ENCODE results near the gene SLC66A3. TPM values are rescaled to one million over a fixed set of nuclear protein-coding genes. Genes with fewer than 3 reads are reported as not detected.
A peak's percentile ranks its signal among the peaks of the same experiment; 100 is the strongest.

SLC66A3 gene
- total RNA-seq = 10 to 100 TPM in 1 of 2 donors, 1 to 10 TPM in 1; 8.4 to 11.9 TPM

- peak; percentile 85 for ATAC-seq (replicated peaks)
- peaks cover 5% of the 10 kb centered on the region for H3K4me1 Mint-ChIP-seq
- H3K36me3 Mint-ChIP-seq (ENCODE audit: low read depth) = no peaks in the 10 kb centered on the region
- no peaks in the 10 kb centered on the region for H3K27me3 Mint-ChIP-seq
- peak within 1 kb of the TSS; percentile 84 for H3K27ac Mint-ChIP-seq
- H3K9me3 Mint-ChIP-seq = no peaks in the 10 kb centered on the region
- H3K4me3 Mint-ChIP-seq = peak within 1 kb of the TSS; percentile 93
Observed at GRCh38 chr2:11155381-11156035, at the start of gene SLC66A3. SLC66A3 (plus strand) TSS chr2:11155467; CDS start chr2:11155547, 80 bp downstream.

- Mint-ChIP-seq H3K27ac (no peak overlapping the region), H3K4me1 (peaks cover 18% of the 10 kb centered on the region), H3K9me3 (peaks cover 5% of the 10 kb centered on the region), H3K27me3 (no peaks in the 10 kb centered on the region), H3K4me3 (no peak overlapping the region), H3K36me3 (ENCODE audit: low read depth) (no peaks in the 10 kb centered on the region)
- ATAC-seq (replicated peaks) = no peak
Observed at GRCh38 chr2:11109002-11109401, 46.3 kb upstream of the SLC66A3 start.

GRCh38 chr2:11112870-11113428 lies 42.3 kb upstream of the SLC66A3 start:
- ATAC-seq (replicated peaks) = no peak
- no peaks in the 10 kb centered on the region for H3K36me3 Mint-ChIP-seq (ENCODE audit: low read depth)
- no peak overlapping the region for H3K4me3 Mint-ChIP-seq
- peaks cover 5% of the 10 kb centered on the region for H3K9me3 Mint-ChIP-seq
- no peaks in the 10 kb centered on the region for H3K27me3 Mint-ChIP-seq
- H3K27ac Mint-ChIP-seq = no peak overlapping the region
- H3K4me1 Mint-ChIP-seq = peaks cover 4% of the 10 kb centered on the region

- H3K4me1 Mint-ChIP-seq = no peaks in the 10 kb centered on the region
- H3K27ac Mint-ChIP-seq = no peak overlapping the region
- ATAC-seq (replicated peaks) = no peak
- no peaks in the 10 kb centered on the region for H3K36me3 Mint-ChIP-seq (ENCODE audit: low read depth)
- no peak overlapping the region for H3K4me3 Mint-ChIP-seq
- H3K27me3 Mint-ChIP-seq = no peaks in the 10 kb centered on the region
- H3K9me3 Mint-ChIP-seq = peaks cover under 1% of the 10 kb centered on the region
Observed at GRCh38 chr2:11117776-11118175, 37.5 kb upstream of the SLC66A3 start.

- no peak overlapping the region for H3K27ac Mint-ChIP-seq
- ATAC-seq (replicated peaks) = no peak
- no peaks in the 10 kb centered on the region for H3K36me3 Mint-ChIP-seq (ENCODE audit: low read depth)
- H3K27me3 Mint-ChIP-seq = no peaks in the 10 kb centered on the region
- H3K4me3 Mint-ChIP-seq = no peak overlapping the region
- no peaks in the 10 kb centered on the region for H3K4me1 Mint-ChIP-seq
- H3K9me3 Mint-ChIP-seq = no peaks in the 10 kb centered on the region
Observed at GRCh38 chr2:11118761-11119160, 36.5 kb upstream of the SLC66A3 start.

- Mint-ChIP-seq H3K27me3 (no peaks in the 10 kb centered on the region), H3K4me3 (no peak overlapping the region)
- ATAC-seq (replicated peaks) = peak; percentile 62
Observed at GRCh38 chr2:11121099-11121822, 34.0 kb upstream of the SLC66A3 start.

GRCh38 chr2:11121823-11122155 lies 33.5 kb upstream of the SLC66A3 start:
- Mint-ChIP-seq H3K4me3 (no peak overlapping the region), H3K27ac (no peak overlapping the region), H3K36me3 (ENCODE audit: low read depth) (no peaks in the 10 kb centered on the region), H3K4me1 (no peaks in the 10 kb centered on the region), H3K9me3 (no peaks in the 10 kb centered on the region), H3K27me3 (no peaks in the 10 kb centered on the region)
- ATAC-seq (replicated peaks) = no peak

More at GRCh38 chr2:11121099-11121822, 34.0 kb upstream of the SLC66A3 start:
- Mint-ChIP-seq H3K4me1 (no peaks in the 10 kb centered on the region), H3K36me3 (ENCODE audit: low read depth) (no peaks in the 10 kb centered on the region), H3K9me3 (no peaks in the 10 kb centered on the region), H3K27ac (no peak overlapping the region)

GRCh38 chr2:11122380-11122779 lies 32.9 kb upstream of the SLC66A3 start:
- no peak for ATAC-seq (replicated peaks)
- H3K9me3 Mint-ChIP-seq = no peaks in the 10 kb centered on the region
- H3K27me3 Mint-ChIP-seq = no peaks in the 10 kb centered on the region
- H3K4me1 Mint-ChIP-seq = no peaks in the 10 kb centered on the region
- H3K4me3 Mint-ChIP-seq = no peak overlapping the region
- H3K36me3 Mint-ChIP-seq (ENCODE audit: low read depth) = no peaks in the 10 kb centered on the region
- no peak overlapping the region for H3K27ac Mint-ChIP-seq

- Mint-ChIP-seq H3K27ac (no peak overlapping the region), H3K36me3 (ENCODE audit: low read depth) (no peaks in the 10 kb centered on the region), H3K27me3 (no peaks in the 10 kb centered on the region), H3K4me1 (no peaks in the 10 kb centered on the region), H3K9me3 (no peaks in the 10 kb centered on the region), H3K4me3 (no peak overlapping the region)
- ATAC-seq (replicated peaks) = no peak
Observed at GRCh38 chr2:11123001-11123809, 32.1 kb upstream of the SLC66A3 start.

- Mint-ChIP-seq H3K36me3 (ENCODE audit: low read depth) (no peaks in the 10 kb centered on the region), H3K4me3 (no peak overlapping the region), H3K27ac (no peak overlapping the region), H3K27me3 (no peaks in the 10 kb centered on the region), H3K9me3 (no peaks in the 10 kb centered on the region), H3K4me1 (no peaks in the 10 kb centered on the region)
- ATAC-seq (replicated peaks) = peak; percentile 78
Observed at GRCh38 chr2:11123856-11124759, 31.2 kb upstream of the SLC66A3 start.

GRCh38 chr2:11124760-11125068 lies 30.6 kb upstream of the SLC66A3 start:
- Mint-ChIP-seq H3K9me3 (no peaks in the 10 kb centered on the region), H3K27ac (no peak overlapping the region), H3K4me1 (no peaks in the 10 kb centered on the region), H3K27me3 (no peaks in the 10 kb centered on the region), H3K4me3 (no peak overlapping the region), H3K36me3 (ENCODE audit: low read depth) (no peaks in the 10 kb centered on the region)
- no peak for ATAC-seq (replicated peaks)

- H3K4me1 Mint-ChIP-seq = no peaks in the 10 kb centered on the region
- no peak overlapping the region for H3K27ac Mint-ChIP-seq
- no peak for ATAC-seq (replicated peaks)
- no peak overlapping the region for H3K4me3 Mint-ChIP-seq
- H3K9me3 Mint-ChIP-seq = no peaks in the 10 kb centered on the region
- H3K36me3 Mint-ChIP-seq (ENCODE audit: low read depth) = no peaks in the 10 kb centered on the region
- no peaks in the 10 kb centered on the region for H3K27me3 Mint-ChIP-seq
Observed at GRCh38 chr2:11127761-11128160, 27.5 kb upstream of the SLC66A3 start.

- no peak overlapping the region for H3K27ac Mint-ChIP-seq
- H3K36me3 Mint-ChIP-seq (ENCODE audit: low read depth) = no peaks in the 10 kb centered on the region
- no peaks in the 10 kb centered on the region for H3K27me3 Mint-ChIP-seq
- ATAC-seq (replicated peaks) = no peak
- no peak overlapping the region for H3K4me3 Mint-ChIP-seq
- no peaks in the 10 kb centered on the region for H3K4me1 Mint-ChIP-seq
- H3K9me3 Mint-ChIP-seq = no peaks in the 10 kb centered on the region
Observed at GRCh38 chr2:11128243-11128951, 26.9 kb upstream of the SLC66A3 start.
